GM19455 (cell line): ENCODE data around the gene HOXD13.

Experiments
- ATAC-seq: cut with Tn5 transposase; IDR thresholded peaks from one replicate; pipeline ENCODE4 v1.9.1; 2021; ENCODE audit not compliant: unreplicated experiment

The HOXD13 gene

DNA sequence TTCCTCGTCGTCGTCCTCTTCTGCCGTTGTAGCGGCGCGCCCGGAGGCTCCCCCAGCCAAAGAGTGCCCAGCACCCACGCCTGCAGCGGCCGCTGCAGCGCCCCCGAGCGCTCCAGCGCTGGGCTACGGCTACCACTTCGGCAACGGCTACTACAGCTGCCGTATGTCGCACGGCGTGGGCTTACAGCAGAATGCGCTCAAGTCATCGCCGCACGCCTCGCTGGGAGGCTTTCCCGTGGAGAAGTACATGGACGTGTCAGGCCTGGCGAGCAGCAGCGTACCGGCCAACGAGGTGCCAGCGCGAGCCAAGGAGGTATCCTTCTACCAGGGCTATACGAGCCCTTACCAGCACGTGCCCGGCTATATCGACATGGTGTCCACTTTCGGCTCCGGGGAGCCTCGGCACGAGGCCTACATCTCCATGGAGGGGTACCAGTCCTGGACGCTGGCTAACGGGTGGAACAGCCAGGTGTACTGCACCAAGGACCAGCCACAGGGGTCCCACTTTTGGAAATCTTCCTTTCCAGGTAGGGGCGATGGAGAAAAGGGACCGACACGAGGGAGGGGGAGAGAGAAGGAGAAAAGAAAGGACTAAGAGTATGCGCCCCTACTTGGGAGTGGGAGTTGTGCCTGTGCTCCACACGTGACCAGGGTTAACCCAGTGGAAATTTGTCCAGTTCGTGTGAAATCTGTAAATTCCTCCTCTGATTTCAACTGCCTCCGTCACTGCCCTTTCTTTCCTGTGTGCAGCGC is 800 bp downstream of the HOXD13 start:
- no peak for ATAC-seq

DNA sequence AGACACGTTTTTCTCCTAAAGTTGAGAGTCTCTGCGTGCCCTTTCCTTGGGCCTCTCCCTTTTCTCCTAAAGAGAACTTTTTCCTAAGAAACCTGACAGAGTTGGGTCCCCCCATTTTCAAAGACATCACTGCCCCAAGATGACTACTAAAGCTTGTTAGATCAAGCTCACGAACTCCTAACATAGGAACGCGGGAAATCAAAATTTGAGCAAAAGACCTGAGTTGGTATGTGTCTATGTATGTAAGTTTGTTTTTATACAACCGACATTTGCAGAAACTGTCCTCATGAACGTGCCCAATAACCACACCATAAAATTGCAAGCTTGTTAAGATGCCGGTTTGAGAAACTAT is 1.4 kb downstream of the HOXD13 start:
- no peak for ATAC-seq

DNA sequence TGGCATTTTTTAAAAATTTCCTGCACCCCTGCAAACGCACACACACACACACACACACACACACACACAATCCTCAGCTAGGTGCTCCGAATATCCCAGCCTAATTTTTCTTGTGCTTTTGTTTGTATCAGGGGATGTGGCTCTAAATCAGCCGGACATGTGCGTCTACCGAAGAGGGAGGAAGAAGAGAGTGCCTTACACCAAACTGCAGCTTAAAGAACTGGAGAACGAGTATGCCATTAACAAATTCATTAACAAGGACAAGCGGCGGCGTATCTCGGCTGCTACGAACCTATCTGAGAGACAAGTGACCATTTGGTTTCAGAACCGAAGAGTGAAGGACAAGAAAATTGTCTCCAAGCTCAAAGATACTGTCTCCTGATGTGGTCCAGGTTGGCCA is 1.8 kb downstream of the HOXD13 start:
- no peak for ATAC-seq

DNA sequence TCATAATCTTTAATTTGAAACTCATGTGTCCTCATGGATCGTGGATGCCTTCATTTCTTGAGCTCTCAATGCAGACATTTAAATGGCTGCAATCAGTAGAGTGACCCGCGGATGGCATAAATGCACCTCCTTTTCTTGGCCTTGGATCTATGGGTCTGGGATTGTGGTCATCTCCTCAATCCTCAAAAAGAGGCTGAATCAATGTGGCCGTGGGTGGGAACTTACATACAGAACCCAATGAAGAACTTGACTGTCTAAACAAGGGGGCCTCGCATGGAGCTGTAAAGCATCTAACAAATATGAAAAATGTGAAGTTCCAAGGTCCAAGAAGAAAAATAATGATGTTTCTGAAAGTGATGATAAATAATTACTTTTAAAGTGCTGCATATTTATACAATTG is 2.9 kb downstream of the HOXD13 start:
- no peak for ATAC-seq

DNA sequence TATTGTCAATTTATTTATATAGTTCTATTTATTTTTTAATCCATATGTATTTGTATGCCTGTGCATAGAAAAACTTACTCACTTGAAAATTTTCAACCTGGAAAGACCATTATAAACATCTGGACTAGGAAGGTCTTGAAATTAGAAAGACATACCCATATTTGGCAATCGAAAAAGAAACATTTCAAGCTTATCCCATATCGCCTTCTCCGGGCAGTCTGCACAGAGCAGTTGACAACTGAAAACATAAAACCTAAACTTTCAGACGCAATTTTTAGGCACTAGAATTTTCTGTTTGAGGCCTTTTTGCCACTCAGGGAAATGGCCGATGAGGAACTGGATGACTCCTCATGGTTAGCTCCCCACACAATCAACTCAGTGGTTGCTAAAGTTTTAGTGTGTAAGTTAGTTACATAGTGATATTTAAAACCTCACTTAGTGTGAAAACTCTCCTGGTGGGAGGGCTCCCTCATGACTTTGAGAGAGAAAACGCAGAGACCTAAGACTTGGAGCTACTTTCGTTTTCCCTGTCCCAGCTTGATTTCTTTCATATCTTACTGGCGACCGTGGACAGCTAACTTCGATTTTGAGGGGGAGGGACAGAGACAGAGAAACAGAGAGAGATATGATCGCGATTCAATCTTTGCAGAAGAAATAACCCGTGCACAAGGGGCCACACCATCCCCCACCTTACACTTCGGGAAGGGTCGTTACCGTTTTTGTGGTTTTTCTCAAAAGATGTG is 3.9 kb downstream of the HOXD13 start:
- ATAC-seq: no peak

DNA sequence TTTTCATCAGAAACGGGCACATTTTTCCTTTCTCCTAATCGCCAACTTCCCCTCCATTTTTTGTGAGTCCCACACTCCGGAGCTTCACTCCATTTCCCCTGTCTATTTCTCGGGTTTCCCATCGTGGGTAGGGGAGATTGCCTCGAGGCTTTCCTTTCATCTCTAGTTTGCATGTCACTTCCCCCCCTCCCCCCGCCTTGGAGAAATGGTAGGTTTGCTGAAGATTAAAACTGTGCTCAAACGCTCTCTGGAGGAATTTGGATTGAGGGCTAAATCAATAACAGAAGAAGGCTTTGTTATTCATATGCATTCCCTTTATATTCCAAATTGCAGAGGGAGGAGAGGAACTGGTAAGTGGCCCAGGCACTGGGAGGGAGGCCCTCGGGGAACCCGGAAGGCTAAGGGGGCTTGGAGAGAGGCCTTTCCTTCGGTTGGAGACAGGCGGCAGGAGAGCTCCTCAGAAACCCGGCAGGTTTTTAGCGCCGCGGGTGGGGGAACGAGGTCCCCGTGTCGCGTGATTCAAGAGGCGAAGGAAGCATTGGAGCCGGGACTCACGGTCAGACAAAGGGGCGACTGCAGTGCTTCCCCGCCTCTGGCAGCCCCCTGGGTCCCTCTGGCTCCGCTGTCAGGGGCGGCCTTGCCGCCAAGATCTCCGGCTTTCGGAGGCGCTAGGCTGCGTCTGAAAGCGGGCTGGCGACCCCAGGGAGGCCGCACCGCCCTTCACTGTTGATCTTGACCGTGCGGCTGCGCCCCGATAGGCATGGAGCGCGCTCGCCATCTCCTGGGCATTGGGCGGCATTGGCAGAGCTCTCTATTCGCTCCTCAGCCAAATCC is 4.7 kb downstream of the HOXD13 start:
- ATAC-seq: peak; percentile 90

DNA sequence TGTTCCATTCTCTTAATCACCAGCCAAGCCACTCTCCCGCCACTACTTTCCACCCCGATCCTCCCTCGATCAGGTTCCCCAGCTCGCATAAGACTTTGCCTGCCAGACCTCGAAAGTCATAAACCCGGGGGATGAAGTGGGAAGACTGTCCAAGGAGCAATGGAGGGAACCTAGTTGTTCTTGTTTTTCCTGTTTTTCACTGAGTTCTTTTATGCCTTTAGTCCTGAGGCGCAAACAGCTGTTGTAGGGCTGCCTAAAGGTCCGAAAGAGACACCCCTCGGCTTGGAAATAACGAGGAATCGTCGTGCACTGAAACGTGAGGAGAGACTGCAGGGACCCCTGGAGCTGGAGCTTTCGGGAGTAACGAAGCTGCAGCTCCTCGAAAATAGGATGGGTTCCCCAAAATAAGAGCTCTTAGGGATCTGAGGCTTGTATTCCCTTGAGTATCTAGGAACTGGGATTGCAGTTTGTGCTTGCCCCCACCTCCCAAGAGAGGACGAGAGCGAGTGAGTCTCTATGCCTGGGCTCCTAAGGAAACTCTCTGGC is 5.4 kb downstream of the HOXD13 start:
- no peak for ATAC-seq

DNA sequence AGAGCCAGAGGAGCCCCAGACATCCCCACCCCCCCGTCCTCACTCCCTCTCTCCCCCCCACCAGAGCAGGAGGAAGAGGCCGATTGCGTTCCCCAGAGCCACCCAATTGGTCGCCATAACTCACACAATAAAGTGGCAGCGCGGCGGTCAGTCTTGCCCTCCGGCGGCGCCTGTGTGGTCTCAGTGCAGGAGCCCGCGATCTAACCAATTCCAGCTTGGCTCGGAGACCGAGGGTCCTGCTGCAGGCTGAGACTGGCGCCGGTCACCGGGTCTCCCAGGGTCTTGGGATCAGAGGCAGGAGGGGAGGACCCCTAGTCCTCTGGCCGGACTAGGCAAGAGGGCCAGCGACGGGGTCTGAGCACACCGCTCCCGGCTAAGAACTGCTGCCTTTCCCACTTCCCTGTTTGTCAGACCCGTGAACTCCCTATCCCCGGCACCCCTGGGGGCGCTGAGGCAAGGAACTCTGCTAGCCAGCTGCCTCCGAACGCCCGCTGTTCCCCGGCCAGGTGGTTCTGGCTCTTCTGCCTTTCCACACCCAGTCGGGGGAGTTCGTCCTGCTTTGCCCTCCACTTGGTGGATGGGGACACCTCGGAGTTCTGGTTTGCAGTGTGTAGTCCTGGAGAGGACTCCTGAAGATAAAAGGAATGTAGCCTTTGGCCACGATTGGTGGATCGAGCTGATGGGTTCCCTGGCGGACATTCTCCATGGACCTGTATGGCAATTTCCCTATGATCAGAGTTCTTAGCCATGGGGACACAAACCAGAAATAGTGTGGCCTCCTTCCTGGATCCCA is 6.0 kb downstream of the HOXD13 start:
- no peak for ATAC-seq

DNA sequence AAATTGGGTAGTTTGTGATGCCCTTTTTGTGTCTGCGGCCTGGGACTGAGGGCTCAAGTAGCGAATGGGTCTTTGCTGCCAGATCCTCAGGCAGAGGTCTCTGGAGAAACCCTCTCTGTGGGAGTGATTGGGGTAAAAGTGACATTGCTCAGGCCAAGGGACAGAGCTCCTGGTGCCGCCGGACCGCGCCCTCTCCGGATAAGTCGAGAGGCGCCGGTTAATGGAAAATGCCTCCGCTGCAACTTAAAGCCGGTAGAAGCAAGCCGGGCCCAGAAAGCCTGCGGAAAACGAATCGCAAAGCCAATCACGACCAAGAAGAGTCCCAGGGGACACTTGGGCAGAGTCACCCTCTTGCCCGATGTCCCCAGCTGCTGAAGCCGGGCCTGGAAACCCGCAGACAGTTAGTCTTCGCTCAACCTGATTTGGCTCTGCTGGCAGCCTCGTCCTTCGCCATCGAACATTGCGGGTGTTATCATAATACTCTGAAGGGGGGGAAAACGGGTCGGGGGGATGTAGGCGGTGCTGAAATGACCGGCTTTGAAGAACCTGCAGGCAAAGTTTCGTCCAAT is 6.7 kb downstream of the HOXD13 start:
- ATAC-seq: no peak

DNA sequence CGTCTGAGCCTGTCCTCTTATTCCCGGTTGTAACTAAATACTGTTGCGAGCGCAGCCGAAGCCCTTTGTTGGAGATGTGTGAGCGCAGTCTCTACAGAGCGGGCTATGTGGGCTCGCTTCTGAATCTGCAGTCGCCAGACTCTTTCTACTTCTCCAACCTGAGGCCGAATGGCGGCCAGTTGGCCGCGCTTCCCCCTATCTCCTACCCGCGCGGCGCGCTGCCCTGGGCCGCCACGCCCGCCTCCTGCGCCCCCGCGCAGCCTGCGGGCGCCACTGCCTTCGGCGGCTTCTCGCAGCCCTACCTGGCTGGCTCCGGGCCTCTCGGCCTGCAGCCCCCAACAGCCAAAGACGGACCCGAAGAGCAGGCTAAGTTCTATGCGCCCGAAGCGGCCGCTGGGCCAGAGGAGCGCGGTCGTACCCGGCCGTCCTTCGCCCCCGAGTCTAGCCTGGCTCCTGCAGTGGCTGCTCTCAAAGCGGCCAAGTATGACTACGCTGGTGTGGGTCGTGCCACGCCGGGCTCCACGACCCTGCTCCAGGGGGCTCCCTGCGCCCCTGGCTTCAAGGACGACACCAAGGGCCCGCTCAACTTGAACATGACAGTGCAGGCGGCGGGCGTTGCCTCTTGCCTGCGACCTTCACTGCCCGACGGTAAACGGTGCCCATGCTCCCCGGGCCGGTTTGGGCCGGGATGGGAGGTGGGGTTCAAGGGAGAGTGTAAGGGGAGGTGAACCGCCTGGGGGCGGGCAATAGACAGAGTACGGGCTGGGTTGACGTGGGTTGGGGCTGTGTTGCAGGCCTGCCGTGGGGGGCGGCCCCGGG is 7.4 kb downstream of the HOXD13 start, which contains the start of gene HOXD12:
TSS of gene HOXD12 (plus strand) at position 68 of the 819 bp plus-strand sequence. CDS start at position 75, 7 bp downstream.
- no peak for ATAC-seq

DNA sequence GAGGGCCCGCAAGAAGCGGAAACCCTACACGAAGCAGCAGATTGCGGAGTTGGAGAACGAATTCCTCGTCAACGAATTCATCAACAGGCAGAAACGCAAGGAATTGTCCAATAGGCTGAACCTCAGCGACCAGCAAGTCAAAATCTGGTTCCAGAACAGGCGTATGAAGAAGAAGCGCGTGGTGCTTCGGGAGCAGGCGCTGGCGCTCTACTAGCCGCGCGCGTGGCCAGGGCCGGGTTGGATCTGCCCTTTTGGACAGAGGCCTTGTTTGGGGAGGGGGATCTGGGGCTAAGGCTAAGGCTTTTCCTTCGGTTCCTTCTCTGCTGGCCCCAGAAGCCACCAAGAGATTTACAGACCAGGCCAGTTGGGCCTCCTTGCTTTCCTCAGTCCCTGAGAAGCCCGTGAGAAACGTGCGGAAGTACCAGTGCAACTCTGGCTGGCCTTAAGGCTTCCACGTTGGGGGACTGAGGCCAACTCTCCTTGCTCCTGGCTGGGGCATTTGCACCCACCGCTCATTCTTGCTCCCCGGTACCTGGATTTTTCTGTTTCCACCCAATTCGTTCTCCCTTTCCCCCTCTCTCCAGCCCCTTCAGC is 8.1 kb downstream of the HOXD13 start:
- no peak for ATAC-seq

DNA sequence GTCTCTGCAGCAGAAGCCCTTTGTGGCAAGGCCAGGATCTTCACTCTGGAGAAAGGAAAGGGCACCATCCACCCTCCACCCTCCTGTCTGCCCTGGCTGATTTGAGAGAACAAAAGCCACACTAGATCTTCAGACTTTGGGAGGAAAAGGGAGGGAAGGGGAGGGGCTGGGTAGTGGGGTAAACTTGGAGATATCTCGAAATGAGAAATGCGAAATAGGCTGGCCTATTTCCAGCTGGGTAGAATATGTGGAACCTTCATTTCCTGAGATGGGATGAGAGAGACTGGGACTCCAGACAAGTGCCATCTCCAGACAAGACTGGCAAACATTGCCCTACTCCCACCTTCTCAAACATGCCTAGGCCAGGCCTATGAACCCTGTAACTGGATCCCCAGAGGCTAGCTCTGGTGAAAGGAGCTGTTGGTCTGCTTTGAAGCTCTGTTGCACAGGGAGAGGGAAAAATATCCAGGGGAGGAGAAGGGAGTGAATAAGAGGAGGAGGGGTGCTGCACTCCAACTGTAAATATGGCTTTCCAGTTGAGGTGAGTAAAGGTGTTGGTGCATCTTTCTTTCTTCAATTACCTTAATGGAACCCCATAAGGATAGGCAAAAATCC is 8.8 kb downstream of the HOXD13 start:
- ATAC-seq: no peak

DNA sequence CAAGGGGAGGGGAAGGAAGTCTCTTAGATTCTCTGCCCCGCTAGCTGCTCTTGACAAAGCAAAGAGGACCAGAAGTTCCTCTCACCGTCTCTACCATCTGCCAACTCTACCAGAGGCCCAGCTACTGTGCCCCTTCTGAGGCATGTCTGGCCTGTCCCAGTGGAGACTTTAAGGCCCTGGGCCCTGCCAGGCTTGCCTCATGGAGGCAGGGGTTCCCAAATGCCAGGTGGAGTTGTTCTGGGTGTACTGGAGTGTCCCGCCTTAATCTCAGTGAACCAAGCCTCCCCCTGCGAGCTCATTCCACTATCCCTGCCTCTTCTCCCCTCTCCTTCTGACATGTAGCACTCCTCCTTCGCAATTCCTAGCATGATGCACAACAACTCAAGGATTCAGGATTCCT is 9.3 kb downstream of the HOXD13 start:
- ATAC-seq: no peak

DNA sequence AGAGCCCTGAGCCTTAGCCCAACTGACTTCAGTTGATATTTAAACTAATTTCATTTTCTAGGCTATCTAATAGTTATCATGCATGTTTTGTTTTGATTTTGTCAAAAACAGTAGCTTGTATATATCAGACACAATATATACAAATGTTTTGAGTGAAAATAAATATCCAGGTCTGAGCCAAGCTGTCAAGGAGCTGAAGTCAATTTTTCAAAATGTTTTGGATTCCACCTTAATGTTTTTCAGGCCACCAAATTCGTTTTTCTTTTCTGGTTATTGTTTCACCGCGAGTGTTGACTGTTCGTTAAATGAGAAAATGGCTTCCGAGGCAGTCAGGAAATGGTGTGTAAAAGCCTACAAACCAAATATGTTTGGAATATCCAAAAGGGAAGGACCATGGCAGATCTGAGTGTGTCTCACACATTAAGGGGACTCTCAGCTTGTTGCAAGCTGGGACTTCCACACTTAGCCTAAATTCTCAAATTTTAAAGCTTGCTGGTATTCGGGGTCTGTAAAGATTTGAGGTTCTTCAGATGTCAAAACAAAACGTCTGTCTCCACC is 9.9 kb downstream of the HOXD13 start:
- ATAC-seq: no peak

DNA sequence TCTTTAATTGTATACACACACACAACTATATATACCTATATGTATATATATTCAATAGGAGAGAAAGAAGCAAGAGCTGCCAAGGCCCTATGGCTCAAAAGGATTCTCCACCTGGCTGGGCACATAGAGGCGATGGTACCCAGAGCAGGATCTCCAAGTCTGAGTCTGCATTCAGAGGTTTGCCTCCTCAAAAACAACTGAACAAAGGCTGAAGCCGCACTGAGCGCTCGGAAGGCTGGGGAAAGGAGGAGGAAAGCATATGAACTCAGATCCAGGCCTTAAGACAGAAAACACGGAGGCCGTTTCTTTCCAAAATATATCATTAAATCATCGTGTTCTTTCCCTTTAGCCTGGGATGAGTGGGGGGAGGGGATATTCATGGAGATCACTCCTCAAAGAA is 10.7 kb downstream of the HOXD13 start:
- no peak for ATAC-seq

DNA sequence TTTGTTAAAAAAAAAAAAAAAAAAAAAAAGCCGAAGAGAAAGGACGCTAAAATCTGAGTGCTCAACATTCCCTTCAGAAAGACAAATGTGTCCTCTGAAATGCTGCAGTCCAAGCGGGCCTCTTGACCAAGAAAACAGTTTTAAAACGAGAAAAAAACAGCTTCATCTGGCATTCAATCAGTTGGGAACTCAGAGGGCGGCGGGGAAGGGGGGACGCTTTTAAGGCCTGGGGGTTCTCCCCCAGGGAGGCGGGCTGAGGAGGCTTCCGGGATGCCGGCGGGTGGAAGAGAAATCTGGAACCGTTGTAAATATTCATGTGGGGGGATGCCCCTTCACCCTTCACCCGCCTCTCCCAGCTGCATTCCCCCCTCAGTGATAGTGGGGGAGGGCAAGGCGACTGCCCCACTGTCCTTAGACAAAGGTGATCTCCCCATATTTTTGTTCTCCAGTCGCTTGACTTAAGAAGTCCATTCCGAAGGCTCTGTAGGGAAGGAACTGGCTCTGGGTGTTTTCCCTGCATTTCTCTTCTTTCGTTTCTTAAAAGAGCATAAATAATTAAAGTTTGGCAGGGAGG is 11.3 kb downstream of the HOXD13 start:
- ATAC-seq: no peak

DNA sequence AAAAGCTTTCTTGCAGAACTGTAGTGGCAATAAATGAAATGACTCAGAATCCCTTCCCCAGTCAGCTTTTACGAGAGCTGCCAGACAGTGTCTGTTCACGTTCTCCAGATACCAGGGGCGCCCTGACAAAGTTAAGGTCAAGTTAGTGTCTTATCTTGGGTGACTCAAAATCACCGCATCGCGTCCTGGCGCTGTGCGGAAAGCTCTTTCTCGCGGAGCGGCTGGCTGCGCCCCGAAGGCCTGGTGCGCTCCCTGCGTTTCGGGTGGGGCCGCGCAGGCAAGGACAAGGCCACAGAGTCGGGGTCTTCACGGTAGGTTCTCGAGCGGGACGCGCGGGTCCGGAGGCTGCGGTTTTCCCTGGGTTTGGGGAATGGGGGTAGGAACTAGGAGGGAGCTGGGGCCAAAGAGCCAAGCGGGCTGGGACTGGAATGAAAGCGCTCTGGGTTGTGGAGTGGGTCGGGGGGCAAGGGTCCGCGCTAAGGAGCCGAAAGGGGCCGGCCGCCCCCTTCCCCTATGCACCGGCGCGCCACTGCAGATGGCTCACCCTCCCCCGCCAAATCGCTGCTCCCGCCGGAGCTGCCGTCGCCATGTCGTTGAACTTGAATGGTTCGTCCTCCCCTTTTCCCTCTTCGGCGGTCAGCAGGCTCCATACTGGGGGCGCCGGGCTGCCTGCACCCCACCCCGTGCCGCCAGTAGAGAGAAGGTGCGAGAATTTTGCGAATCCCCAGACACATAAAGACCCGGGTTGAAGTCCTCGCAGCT is 12.0 kb downstream of the HOXD13 start:
- no peak for ATAC-seq
